Tibial nerve (tissue), 4 donors: Measurements from ENCODE around the gene HEPHL1. TPM values are rescaled to one million over a fixed set of nuclear protein-coding genes. Genes with fewer than 3 reads are reported as not detected.

Source experiments
- DNase-seq, 2 donors: peaks; one replicate each; pipeline ENCODE4 v3.0.0-alpha.2; 2019; ENCODE audit warnings: low spot score in 2 of 2
- H3K27ac ChIP-seq, 4 donors: fragments of 200-600 bp; sonication (generic) in 3 of 4; one replicate each; pipeline ENCODE4 v1.5.1; 2017 to 2019; ENCODE audit warnings: mild to moderate bottlenecking in 1 of 4
- H3K27me3 ChIP-seq, 2 donors: fragments of 200-600 bp; sonication (generic) in 1 of 2; one replicate each; pipeline versions ENCODE4 v1.5.1 to v1.6.0; 2017 to 2019
- H3K36me3 ChIP-seq, 3 donors: fragments of 200-600 bp; sonication (generic); one replicate each; pipeline ENCODE4 v1.5.1; 2018 to 2019
- H3K4me1 ChIP-seq, 4 donors: fragments of 200-600 bp; sonication (generic) in 3 of 4; one replicate each; pipeline ENCODE4 v1.5.1; 2017 to 2019
- H3K4me3 ChIP-seq, 4 donors: fragments of 200-600 bp; sonication (generic) in 3 of 4; one replicate each; pipeline ENCODE4 v1.5.1; 2017 to 2019; ENCODE audit warnings: mild to moderate bottlenecking in 1 of 4, moderate library complexity in 1 of 4
- H3K9me3 ChIP-seq, 4 donors: fragments of 200-600 bp; sonication (generic) in 3 of 4; one replicate each; pipeline ENCODE4 v1.5.1; 2017 to 2019
- CTCF ChIP-seq, 5 experiments: fragments of 200-600 bp in 3 of 5; fragments of 450-650 bp in 2 of 5; sonication (generic) in 3 of 5; IDR thresholded peaks; one replicate each; pipeline ENCODE4 v1.5.1; 2016 to 2019; ENCODE audit warnings: antibody characterized with exemption in 5 of 5, mild to moderate bottlenecking in 3 of 5, moderate library complexity in 2 of 5
- EP300 ChIP-seq, 2 donors: sonication (generic); formaldehyde crosslinking; IDR thresholded peaks; one replicate each; pipeline ENCODE4 v1.6.1; 2017; ENCODE audit warnings: antibody characterized with exemption in 2 of 2, mild to moderate bottlenecking in 1 of 2
- POLR2A ChIP-seq, 2 donors: fragments of 450-650 bp; IDR thresholded peaks; one replicate each; pipeline ENCODE4 v1.6.1; 2017; ENCODE audit warnings: antibody characterized with exemption in 2 of 2, mild to moderate bottlenecking in 2 of 2, moderate library complexity in 2 of 2
- whole genome bisulfite sequencing, 2 donors: methylation state at CpG; one replicate each; pipeline ENCODE4 v1.1.5; 2018; 5-methylcytosine and 5-hydroxymethylcytosine counted together
- total RNA-seq, 4 donors: library from RNA; depleted of rRNA; stranded (reverse); fragments of >200 nt; gene quantifications; one replicate each; pipeline ENCODE4 v1.1.0, GENCODE V29; 2016

Gene HEPHL1
- total RNA-seq, 4 donors from 2014 or later: not detected

- no peaks in the 10 kb centered on the region for H3K4me1 ChIP-seq
- no peak overlapping the region for H3K4me3 ChIP-seq
- H3K27me3 ChIP-seq: no peaks in the 10 kb centered on the region
- H3K9me3 ChIP-seq: no peaks in the 10 kb centered on the region
- DNase-seq: no peak
- no peak for TF ChIP-seq EP300 (IDR thresholded peaks at IDR 0.05)
- no peak for TF ChIP-seq POLR2A (IDR thresholded peaks at IDR 0.05)
- TF ChIP-seq CTCF (IDR thresholded peaks at IDR 0.05): no peak
- no peak overlapping the region for H3K27ac ChIP-seq
- H3K36me3 ChIP-seq: no peaks in the 10 kb centered on the region
- WGBS, 2 donors: 0 to 100% methylated on average over 1 of the region's 1 CpG
Measured at GRCh38 chr11:94034207-94034606, 13.1 kb downstream of the HEPHL1 start.

GRCh38 chr11:94036096-94036495 is 14.9 kb downstream of the HEPHL1 start:
- DNase-seq: no peak

GRCh38 chr11:94043241-94043640 is 22.1 kb downstream of the HEPHL1 start:
- Histone ChIP-seq H3K4me1 (no peaks in the 10 kb centered on the region), H3K4me3 (no peak overlapping the region), H3K9me3 (no peaks in the 10 kb centered on the region), H3K27ac (no peak overlapping the region), H3K36me3 (no peaks in the 10 kb centered on the region), H3K27me3 (no peaks in the 10 kb centered on the region)
- 75 to 76% methylated on average over 3 of the region's 3 CpGs for WGBS, 2 donors
- DNase-seq: no peak
- TF ChIP-seq CTCF (IDR thresholded peaks at IDR 0.05): no peak
- no peak for TF ChIP-seq POLR2A (IDR thresholded peaks at IDR 0.05)
- no peak for TF ChIP-seq EP300 (IDR thresholded peaks at IDR 0.05)

More at GRCh38 chr11:94036096-94036495, 14.9 kb downstream of the HEPHL1 start:
- H3K4me1 ChIP-seq: no peaks in the 10 kb centered on the region
- no peak for TF ChIP-seq POLR2A (IDR thresholded peaks at IDR 0.05)
- TF ChIP-seq CTCF (IDR thresholded peaks at IDR 0.05): no peak
- no peak for TF ChIP-seq EP300 (IDR thresholded peaks at IDR 0.05)
- no peaks in the 10 kb centered on the region for H3K27me3 ChIP-seq
- no peaks in the 10 kb centered on the region for H3K9me3 ChIP-seq
- H3K27ac ChIP-seq: no peak overlapping the region
- no peak overlapping the region for H3K4me3 ChIP-seq
- 82% methylated on average over 2 of the region's 2 CpGs for WGBS, 2 donors
- H3K36me3 ChIP-seq: no peaks in the 10 kb centered on the region

GRCh38 chr11:94046796-94047195 is 25.6 kb downstream of the HEPHL1 start:
- H3K4me3 ChIP-seq: no peak overlapping the region
- no peak overlapping the region for H3K27ac ChIP-seq
- no peaks in the 10 kb centered on the region for H3K4me1 ChIP-seq
- no peaks in the 10 kb centered on the region for H3K9me3 ChIP-seq
- no peak for DNase-seq
- no peak for TF ChIP-seq CTCF (IDR thresholded peaks at IDR 0.05)
- no peak for TF ChIP-seq EP300 (IDR thresholded peaks at IDR 0.05)
- TF ChIP-seq POLR2A (IDR thresholded peaks at IDR 0.05): no peak
- no peaks in the 10 kb centered on the region for H3K36me3 ChIP-seq
- H3K27me3 ChIP-seq: no peaks in the 10 kb centered on the region
- WGBS, 2 donors: 65 to 67% methylated on average over 1 of the region's 1 CpG

- Histone ChIP-seq H3K27ac (no peak overlapping the region), H3K9me3 (no peaks in the 10 kb centered on the region), H3K27me3 (no peaks in the 10 kb centered on the region), H3K4me3 (no peak overlapping the region), H3K36me3 (no peaks in the 10 kb centered on the region), H3K4me1 (no peaks in the 10 kb centered on the region)
- no peak for DNase-seq
- 71 to 80% methylated on average over 2 of the region's 2 CpGs for WGBS, 2 donors
- no peak for TF ChIP-seq POLR2A (IDR thresholded peaks at IDR 0.05)
- TF ChIP-seq EP300 (IDR thresholded peaks at IDR 0.05): no peak
- no peak for TF ChIP-seq CTCF (IDR thresholded peaks at IDR 0.05)
Measured at GRCh38 chr11:94048032-94048709, 27.0 kb downstream of the HEPHL1 start.
